Progenitor cell of endocrine pancreas (in vitro differentiated cells): ENCODE measurements around the gene AHSA1. TPM values are rescaled to one million over a fixed set of nuclear protein-coding genes. Genes with fewer than 3 reads are reported as not detected.
"Not testable (repeated sequence)": the region's sequence is repeated elsewhere in the genome, so short reads cannot be mapped to it uniquely, and the experiment has no call there.

Source experiments
- DNase-seq: peaks from one replicate; pipeline ENCODE4 v3.0.0; 2021; ENCODE audit warnings: low spot score; ENCODE audit not compliant: unreplicated experiment
- H3K27ac Mint-ChIP-seq: 2 replicates; pipeline ENCODE4 v1.8.0; 2021; ENCODE audit warnings: mild to moderate bottlenecking, moderate library complexity, mixed read lengths
- H3K27me3 Mint-ChIP-seq: 2 replicates; pipeline ENCODE4 v1.8.0; 2021; ENCODE audit warnings: mixed read lengths
- H3K36me3 Mint-ChIP-seq: 2 replicates; pipeline ENCODE4 v1.8.0; 2022; ENCODE audit warnings: mixed read lengths; ENCODE audit not compliant: insufficient read depth
- H3K4me1 Mint-ChIP-seq: 2 replicates; pipeline ENCODE4 v1.8.0; 2021; ENCODE audit warnings: low read depth, mixed read lengths
- H3K4me3 Mint-ChIP-seq: 2 replicates; pipeline ENCODE4 v1.8.0; 2021; ENCODE audit warnings: low read depth, mild to moderate bottlenecking, moderate library complexity, mixed read lengths
- H3K9me3 Mint-ChIP-seq: 2 replicates; pipeline ENCODE4 v1.8.0; 2021; ENCODE audit warnings: low read depth, mixed read lengths
- long read RNA-seq: library from polyadenylated mRNA; unstranded; transcript quantifications from one replicate; pipeline ENCODE4 v2.0.0, GENCODE V29; 2020
- total RNA-seq: library from RNA; stranded (reverse); gene quantifications from 2 replicates; pipeline ENCODE4 v1.2.1, GENCODE V29; 2021
- TF ChIP-seq, protein P1 (sequence below): fragments of 200-600 bp; sonication (generic); IDR thresholded peaks from one replicate; pipeline ENCODE4 v1.5.0; 2021; ENCODE audit warnings: antibody characterized with exemption, mild to moderate bottlenecking; ENCODE audit not compliant: unreplicated experiment

The AHSA1 gene
- total RNA-seq: 160 and 179 TPM in 2 replicates
- long read RNA-seq, transcript AHSA1-205 (9 exons, 1,048 nt): minor isoform, 6 of 238 reads
- long read RNA-seq, transcript AHSA1-202 (9 exons, 1,173 nt): minor isoform, 5 of 238 reads
- long read RNA-seq, transcript AHSA1-201 (9 exons, 1,402 nt): major isoform, 213 of 238 reads
- long read RNA-seq, partial matches to known transcripts: 2 of 238 reads
- long read RNA-seq, other reads (novel, unspliced or antisense): 8 of 238 reads

DNA sequence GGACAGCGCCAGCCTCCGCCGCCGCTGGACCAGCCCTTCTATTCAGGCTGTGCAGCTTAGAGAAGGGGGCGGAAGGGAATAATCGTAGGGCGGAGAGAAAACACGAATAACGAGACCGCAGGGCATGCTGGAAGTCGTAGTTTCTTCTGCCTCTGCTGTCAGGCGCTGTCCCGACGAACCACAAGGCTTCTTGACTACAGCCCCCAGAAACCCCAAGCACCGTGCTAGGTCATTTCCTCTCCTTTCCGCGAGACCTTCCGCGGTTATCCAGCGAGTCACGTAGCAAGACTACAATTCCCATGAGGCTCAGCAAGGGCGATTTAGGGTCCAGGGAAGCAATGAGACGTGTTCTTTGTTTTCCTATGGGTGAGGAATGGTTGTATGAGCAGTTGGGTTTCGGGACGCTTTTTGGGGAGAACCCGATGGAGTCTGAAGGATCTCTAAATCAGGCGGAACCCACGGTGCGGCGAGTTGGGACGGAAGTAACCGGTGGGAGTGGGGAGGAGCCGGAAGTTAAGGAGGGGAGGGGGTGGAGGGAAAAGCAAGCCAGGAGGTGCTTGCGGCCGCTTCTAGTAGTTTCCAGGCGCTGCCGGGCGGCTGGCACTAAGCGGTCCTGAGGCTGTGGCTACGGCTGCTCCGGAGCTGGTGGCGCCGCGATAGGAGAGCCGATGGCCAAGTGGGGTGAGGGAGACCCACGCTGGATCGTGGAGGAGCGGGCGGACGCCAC is at the start of gene AHSA1, which contains the start of gene VIPAS39:
Gene AHSA1, plus strand, starts transcription at position 572 of the 727 bp plus-strand sequence. Its CDS starts 97 bp downstream, at position 669.
Gene VIPAS39, minus strand, starts transcription at position 80 of the 727 bp plus-strand sequence. CDS start 3,499 bp downstream, outside the sequence.
- TF ChIP-seq, protein P1, sequence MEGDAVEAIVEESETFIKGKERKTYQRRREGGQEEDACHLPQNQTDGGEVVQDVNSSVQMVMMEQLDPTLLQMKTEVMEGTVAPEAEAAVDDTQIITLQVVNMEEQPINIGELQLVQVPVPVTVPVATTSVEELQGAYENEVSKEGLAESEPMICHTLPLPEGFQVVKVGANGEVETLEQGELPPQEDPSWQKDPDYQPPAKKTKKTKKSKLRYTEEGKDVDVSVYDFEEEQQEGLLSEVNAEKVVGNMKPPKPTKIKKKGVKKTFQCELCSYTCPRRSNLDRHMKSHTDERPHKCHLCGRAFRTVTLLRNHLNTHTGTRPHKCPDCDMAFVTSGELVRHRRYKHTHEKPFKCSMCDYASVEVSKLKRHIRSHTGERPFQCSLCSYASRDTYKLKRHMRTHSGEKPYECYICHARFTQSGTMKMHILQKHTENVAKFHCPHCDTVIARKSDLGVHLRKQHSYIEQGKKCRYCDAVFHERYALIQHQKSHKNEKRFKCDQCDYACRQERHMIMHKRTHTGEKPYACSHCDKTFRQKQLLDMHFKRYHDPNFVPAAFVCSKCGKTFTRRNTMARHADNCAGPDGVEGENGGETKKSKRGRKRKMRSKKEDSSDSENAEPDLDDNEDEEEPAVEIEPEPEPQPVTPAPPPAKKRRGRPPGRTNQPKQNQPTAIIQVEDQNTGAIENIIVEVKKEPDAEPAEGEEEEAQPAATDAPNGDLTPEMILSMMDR: no peak
- Mint-ChIP-seq H3K4me1 (peaks cover 25% of the 10 kb centered on the region), H3K9me3 (no peaks in the 10 kb centered on the region)

DNA sequence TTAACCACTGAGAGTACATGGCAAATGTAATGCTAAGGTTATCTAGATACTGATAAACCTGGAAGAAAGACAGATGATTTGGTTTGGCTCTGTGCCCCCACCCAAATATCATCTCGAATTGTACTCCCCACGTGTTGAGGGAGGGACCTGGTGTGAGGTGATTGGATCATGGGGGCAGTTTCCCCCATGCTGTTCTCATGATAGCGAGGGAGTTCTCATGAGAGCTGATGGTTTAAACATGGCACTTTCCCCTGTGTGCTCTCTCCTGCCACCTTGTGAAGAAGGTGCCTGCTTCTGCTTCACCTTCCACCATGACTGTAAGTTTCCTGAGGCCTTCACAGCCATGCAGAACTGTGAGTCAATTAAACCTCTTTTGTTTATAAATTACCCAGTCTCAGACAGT is 48.8 kb upstream of the AHSA1 start:
- no peak for DNase-seq
- H3K9me3 Mint-ChIP-seq: no peaks in the 10 kb centered on the region

More for the DNA sequence above, at the start of gene AHSA1, which contains the start of gene VIPAS39:
- Mint-ChIP-seq H3K27me3 (no peaks in the 10 kb centered on the region), H3K27ac (peak within 1 kb of the TSS; percentile 100), H3K36me3 (peaks cover 22% of the 10 kb centered on the region), H3K4me3 (peak within 1 kb of the TSS; percentile 100)
- peak; percentile 77 for DNase-seq

DNA sequence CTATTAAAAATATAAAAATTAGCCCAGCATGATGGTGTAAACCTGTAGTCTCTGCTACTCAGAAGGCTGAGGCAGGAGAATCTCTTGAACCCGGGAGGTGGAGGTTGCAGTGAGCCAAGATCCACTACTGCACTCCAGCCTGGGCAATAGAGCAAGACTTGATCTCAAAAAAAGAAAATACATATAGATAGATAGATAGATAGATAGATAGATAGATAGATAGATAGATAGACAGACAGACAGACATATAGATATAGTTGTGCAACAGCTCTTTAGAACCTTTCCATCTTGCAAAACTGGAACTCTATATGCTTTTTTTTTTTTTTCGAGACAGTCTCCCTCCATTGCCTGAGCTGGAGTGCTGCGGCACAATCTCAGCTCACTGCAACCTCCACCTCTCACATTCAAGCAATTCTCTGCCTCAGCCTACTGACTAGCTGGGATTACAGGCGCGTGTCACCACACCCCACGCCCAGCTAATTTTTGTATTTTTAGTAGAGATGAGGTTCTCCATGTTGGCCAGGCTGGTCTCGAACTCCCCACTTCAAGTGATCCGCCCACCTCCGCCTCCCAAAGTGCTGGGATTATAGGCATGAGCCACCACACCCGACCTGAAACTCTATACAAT is 42.4 kb upstream of the AHSA1 start:
- peaks cover 20% of the 10 kb centered on the region for H3K9me3 Mint-ChIP-seq
- not testable (repeated sequence) for H3K4me3 Mint-ChIP-seq, H3K27ac Mint-ChIP-seq, H3K4me1 Mint-ChIP-seq, DNase-seq, H3K27me3 Mint-ChIP-seq
- H3K36me3 Mint-ChIP-seq: peaks cover 18% of the 10 kb centered on the region

More for the DNA sequence above, 48.8 kb upstream of the AHSA1 start:
- Mint-ChIP-seq H3K4me1 (no peaks in the 10 kb centered on the region), H3K4me3 (no peak overlapping the region), H3K36me3 (no peaks in the 10 kb centered on the region), H3K27ac (no peak overlapping the region), H3K27me3 (no peaks in the 10 kb centered on the region)
- TF ChIP-seq, protein P1: peak; percentile 40

DNA sequence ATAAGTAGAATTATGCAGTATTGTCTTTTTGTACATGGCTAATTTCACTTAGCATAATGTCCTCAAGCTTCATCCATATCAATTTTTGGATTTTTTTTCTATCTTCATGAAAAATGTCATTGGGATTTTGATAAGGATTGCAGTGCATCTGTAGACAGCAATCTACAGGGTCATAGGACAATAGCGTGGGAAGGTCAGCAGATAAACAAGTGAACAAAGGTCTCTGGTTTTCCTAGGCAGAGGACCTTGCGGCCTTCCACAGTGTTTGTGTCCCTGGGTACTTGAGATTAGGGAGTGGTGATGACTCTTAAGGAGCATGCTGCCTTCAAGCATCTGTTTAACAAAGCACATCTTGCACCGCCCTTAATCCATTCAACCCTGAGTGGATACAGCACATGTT is 41.8 kb upstream of the AHSA1 start:
- not testable (repeated sequence) for H3K4me3 Mint-ChIP-seq, DNase-seq, H3K4me1 Mint-ChIP-seq, H3K27ac Mint-ChIP-seq, H3K27me3 Mint-ChIP-seq
- Mint-ChIP-seq H3K9me3 (peaks cover 20% of the 10 kb centered on the region), H3K36me3 (peaks cover 21% of the 10 kb centered on the region)

DNA sequence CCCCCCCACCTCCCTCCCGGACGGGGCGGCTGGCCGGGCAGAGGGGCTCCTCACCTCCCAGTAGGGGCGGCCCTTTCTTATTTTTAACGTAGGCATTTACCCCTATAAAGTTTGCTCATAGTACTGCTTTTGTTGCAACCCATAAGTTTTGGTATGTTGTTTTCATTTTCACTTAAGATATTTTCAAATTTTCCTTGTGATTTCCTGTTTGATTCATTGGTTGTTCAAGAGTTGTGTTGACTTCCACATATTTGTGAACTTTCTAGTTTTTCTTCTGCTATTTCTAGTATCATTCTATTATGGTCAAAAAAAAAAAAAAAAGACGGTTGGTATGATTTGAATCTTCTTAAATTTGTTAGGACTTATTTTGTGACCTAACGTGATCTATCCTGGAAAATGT is 41.1 kb upstream of the AHSA1 start:
- Mint-ChIP-seq H3K36me3 (peaks cover 29% of the 10 kb centered on the region), H3K27ac (no peak overlapping the region), H3K4me3 (no peak overlapping the region), H3K27me3 (no peaks in the 10 kb centered on the region), H3K4me1 (peaks cover 1% of the 10 kb centered on the region), H3K9me3 (peaks cover 20% of the 10 kb centered on the region)
- no peak for DNase-seq
- TF ChIP-seq, protein P1: no peak

DNA sequence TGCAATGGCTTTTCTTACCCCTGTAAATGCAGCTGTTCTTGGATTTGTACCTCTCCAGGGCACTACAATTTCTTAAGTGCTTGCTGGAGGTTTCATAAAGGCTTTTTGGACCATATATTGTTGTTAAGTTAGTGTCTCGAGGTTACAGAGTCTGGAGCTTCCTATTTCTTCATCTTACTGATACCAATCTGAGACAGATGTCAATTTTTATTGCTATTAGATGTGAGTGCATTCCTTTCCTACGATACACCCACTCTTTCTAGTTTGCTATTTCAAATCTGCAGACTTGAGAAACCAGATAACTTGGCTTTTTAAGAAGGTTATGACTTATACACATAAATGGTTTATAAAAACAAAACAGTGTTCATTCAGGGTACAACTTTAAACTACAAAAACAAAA is 36.7 kb upstream of the AHSA1 start:
- DNase-seq: no peak
- Mint-ChIP-seq H3K4me3 (no peak overlapping the region), H3K27ac (no peak overlapping the region), H3K4me1 (peaks cover 6% of the 10 kb centered on the region), H3K27me3 (no peaks in the 10 kb centered on the region), H3K9me3 (peaks cover 20% of the 10 kb centered on the region), H3K36me3 (peaks cover 49% of the 10 kb centered on the region)
- TF ChIP-seq, protein P1: no peak
